Measurements from ENCODE around the gene OR14I1. TPM values are rescaled to one million over a fixed set of nuclear protein-coding genes. Genes with fewer than 3 reads are reported as not detected.
"Not testable (repeated sequence)": the region's sequence is repeated elsewhere in the genome, so short reads cannot be mapped to it uniquely, and the experiment has no call there.

OR14I1 gene
- total RNA-seq, 1 experiment from 2014 or later, result not detected

- no peaks in the 10 kb centered on the region for H3K36me3 Mint-ChIP-seq (ENCODE audit: insufficient read depth, unreplicated experiment)
- Histone ChIP-seq H3K27me3 (replicated peaks; ENCODE audit: control insufficient read depth, insufficient read depth, low read length) (no peaks in the 10 kb centered on the region), H3K4me3 (ENCODE audit: low read depth, low read length) (no peak overlapping the region), H3K9me3 (no peaks in the 10 kb centered on the region; the same call in 1 of the 2 replicates), H3K36me3 (ENCODE audit: control insufficient read depth, insufficient read depth, low read length) (no peaks in the 10 kb centered on the region), H3K4me1 (no peaks in the 10 kb centered on the region)
- H3K27me3 Mint-ChIP-seq (ENCODE audit: insufficient read depth, unreplicated experiment), result no peaks in the 10 kb centered on the region
- TF ChIP-seq CTCF (IDR thresholded peaks at IDR 0.05; ENCODE audit: insufficient read depth in 1 of 2, low read depth in 1 of 2, low read length in 1 of 2, severe bottlenecking in 1 of 2, unreplicated experiment in 1 of 2), result no peak
- H3K27ac Mint-ChIP-seq (ENCODE audit: unreplicated experiment), result no peak overlapping the region
- intact Hi-C loops (cut with micrococcal nuclease; ENCODE audit: unreplicated experiment), result no loop called here
- BruUV-seq (replicated peaks), result no TSS peak
- no peaks in the 10 kb centered on the region for H3K4me1 Mint-ChIP-seq (ENCODE audit: low read depth, unreplicated experiment)
- H3K9me3 Mint-ChIP-seq (ENCODE audit: unreplicated experiment), result peaks cover 10% of the 10 kb centered on the region
- no peak overlapping the region for H3K4me3 Mint-ChIP-seq (ENCODE audit: unreplicated experiment)
- ChIA-PET CTCF (no interaction called here), POLR2A (no interaction called here)
- DNase-seq, result no peak
Measured at GRCh38 chr1:248670003-248670402, 32.6 kb downstream of the OR14I1 start.

DNA sequence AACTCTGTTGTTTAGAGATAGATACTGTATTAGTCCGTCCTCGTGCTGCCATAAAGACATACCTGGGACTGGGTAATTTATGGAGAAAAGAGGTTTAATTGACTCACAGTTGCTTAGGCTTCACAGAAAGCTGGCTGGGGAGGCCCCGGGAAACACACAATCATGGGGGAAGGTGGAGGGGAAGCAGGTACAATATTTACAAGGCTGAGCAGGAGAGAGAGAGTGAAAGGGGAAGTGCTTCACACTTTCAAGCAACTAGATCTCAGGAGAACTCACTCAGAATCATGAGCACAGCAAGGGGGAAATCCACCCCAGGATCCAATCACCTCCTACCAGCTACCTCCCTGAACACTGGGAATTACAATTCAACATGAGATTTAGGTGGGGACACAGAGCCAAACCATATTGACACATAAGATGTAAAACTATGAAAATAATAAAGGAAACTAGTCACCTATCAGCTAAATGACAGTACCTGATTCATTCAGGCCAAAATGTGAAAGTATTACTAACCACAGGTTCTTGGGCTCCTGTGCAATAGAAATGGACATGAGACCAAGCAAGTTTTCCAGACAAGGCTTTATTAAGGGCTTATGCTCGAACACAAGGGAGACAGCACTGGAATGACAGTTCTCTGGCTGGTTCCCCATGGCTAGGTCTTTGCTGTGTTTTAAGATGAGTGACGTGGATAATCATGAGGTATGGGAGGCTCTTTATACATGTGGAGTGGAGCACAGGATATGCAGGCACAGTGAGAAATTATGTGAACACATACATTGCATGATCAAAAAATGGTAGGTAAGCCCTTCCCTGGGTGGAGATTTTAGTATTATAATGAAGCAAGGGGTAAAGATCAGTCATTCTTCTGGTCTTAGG, 38.9 kb downstream of the OR14I1 start:
- H3K36me3 Mint-ChIP-seq (ENCODE audit: insufficient read depth, unreplicated experiment); CTCF ChIA-PET; BruUV-seq (replicated peaks); POLR2A ChIA-PET; H3K36me3 ChIP-seq (ENCODE audit: control insufficient read depth, insufficient read depth, low read length); H3K4me3 Mint-ChIP-seq (ENCODE audit: unreplicated experiment); H3K27ac Mint-ChIP-seq (ENCODE audit: unreplicated experiment); H3K27me3 ChIP-seq (replicated peaks; ENCODE audit: control insufficient read depth, insufficient read depth, low read length); H3K4me3 ChIP-seq (ENCODE audit: low read depth, low read length); H3K9me3 ChIP-seq; DNase-seq; H3K4me1 ChIP-seq; H3K4me1 Mint-ChIP-seq (ENCODE audit: low read depth, unreplicated experiment); intact Hi-C loops (cut with micrococcal nuclease; ENCODE audit: unreplicated experiment); H3K27me3 Mint-ChIP-seq (ENCODE audit: insufficient read depth, unreplicated experiment); H3K9me3 Mint-ChIP-seq (ENCODE audit: unreplicated experiment): not testable (repeated sequence)

DNA sequence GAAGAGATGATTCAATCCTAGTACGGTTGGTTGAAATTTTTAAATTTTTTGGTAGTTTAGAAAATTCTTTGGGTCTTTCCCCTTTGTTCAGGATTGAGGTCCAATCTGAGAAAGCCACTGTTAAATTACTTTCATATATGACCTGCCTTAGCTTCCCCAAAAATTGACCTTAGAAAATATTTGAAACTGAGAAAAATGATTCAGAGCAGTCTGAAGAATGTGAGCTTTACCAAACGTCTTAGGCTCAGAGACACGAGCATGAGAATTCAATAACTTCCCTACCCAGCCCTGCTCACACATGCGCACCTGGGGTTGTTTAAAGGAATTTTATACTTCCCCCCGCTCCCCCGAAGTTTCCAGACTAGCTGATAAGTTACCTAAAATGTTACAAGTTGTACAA, 45.8 kb downstream of the OR14I1 start:
- H3K4me1 ChIP-seq; H3K27me3 Mint-ChIP-seq (ENCODE audit: insufficient read depth, unreplicated experiment); H3K4me3 ChIP-seq (ENCODE audit: low read depth, low read length); H3K27me3 ChIP-seq (replicated peaks; ENCODE audit: control insufficient read depth, insufficient read depth, low read length); H3K4me3 Mint-ChIP-seq (ENCODE audit: unreplicated experiment); BruUV-seq (replicated peaks); intact Hi-C loops (cut with micrococcal nuclease; ENCODE audit: unreplicated experiment); H3K36me3 Mint-ChIP-seq (ENCODE audit: insufficient read depth, unreplicated experiment); H3K9me3 ChIP-seq; H3K4me1 Mint-ChIP-seq (ENCODE audit: low read depth, unreplicated experiment); DNase-seq; CTCF ChIA-PET; H3K27ac Mint-ChIP-seq (ENCODE audit: unreplicated experiment); H3K9me3 Mint-ChIP-seq (ENCODE audit: unreplicated experiment); H3K36me3 ChIP-seq (ENCODE audit: control insufficient read depth, insufficient read depth, low read length); POLR2A ChIA-PET: not testable (repeated sequence)

DNA sequence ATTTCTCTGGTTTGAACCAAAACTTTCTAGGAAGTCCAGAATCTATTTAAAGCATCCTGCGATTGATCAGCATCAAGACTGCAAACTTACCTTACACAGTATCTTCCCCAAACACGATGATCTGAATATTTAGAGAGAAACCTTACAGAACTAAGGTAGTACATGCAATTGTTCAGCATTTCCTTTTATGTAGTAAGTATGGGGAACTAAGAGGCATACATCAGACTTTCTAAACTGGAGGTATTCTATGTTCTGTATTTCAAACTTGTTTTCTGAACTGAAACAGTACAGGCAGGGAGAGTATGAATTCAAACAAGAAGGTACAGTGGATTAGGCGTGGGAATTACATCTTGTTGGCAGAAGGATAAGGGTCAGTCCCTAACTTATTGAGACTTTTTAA, 47.2 kb downstream of the OR14I1 start, which contains the start of gene OR2T27:
Gene OR2T27 (minus strand): TSS at position 175 of the 400 bp plus-strand sequence. CDS start 4,644 bp downstream, outside the sequence.
- H3K4me3 ChIP-seq (ENCODE audit: low read depth, low read length); H3K27ac Mint-ChIP-seq (ENCODE audit: unreplicated experiment); H3K9me3 Mint-ChIP-seq (ENCODE audit: unreplicated experiment); BruUV-seq (replicated peaks); H3K4me1 Mint-ChIP-seq (ENCODE audit: low read depth, unreplicated experiment); H3K36me3 ChIP-seq (ENCODE audit: control insufficient read depth, insufficient read depth, low read length); H3K36me3 Mint-ChIP-seq (ENCODE audit: insufficient read depth, unreplicated experiment); intact Hi-C loops (cut with micrococcal nuclease; ENCODE audit: unreplicated experiment); H3K4me1 ChIP-seq; POLR2A ChIA-PET; CTCF ChIA-PET; H3K4me3 Mint-ChIP-seq (ENCODE audit: unreplicated experiment); H3K9me3 ChIP-seq; H3K27me3 Mint-ChIP-seq (ENCODE audit: insufficient read depth, unreplicated experiment); H3K27me3 ChIP-seq (replicated peaks; ENCODE audit: control insufficient read depth, insufficient read depth, low read length); DNase-seq: not testable (repeated sequence)

Other genes starting within 250 kb of the OR14I1 start
- not detected in 2 replicates for gene OR2T3, start 229.4 kb downstream of the OR14I1 start, total RNA-seq (2022)
- gene OR2T5, start 214.2 kb downstream of the OR14I1 start, total RNA-seq (2022), result not detected in 2 replicates
- gene OR2G6, start 194.7 kb downstream of the OR14I1 start, total RNA-seq (2022), result not detected in 2 replicates
- not detected in 2 replicates for gene OR2T29, start 140.0 kb downstream of the OR14I1 start, total RNA-seq (2022)
- gene OR2T34, start 128.0 kb downstream of the OR14I1 start, total RNA-seq (2022), result not detected in 2 replicates
- not detected in 2 replicates for gene OR2T10, start 105.1 kb downstream of the OR14I1 start, total RNA-seq (2022)
- gene OR2T11, start 67.7 kb downstream of the OR14I1 start, total RNA-seq (2022), result not detected in 2 replicates
- not detected in 2 replicates for gene OR2T35, start 57.5 kb downstream of the OR14I1 start, total RNA-seq (2022)
- gene OR2T27, start 47.2 kb downstream of the OR14I1 start, total RNA-seq (2022), result not detected in 2 replicates
- not detected in 2 replicates for gene LYPD8, start 53.0 kb upstream of the OR14I1 start, total RNA-seq (2022)
- 21.3 and 22.4 TPM in 2 replicates for gene SH3BP5L, start 123.1 kb upstream of the OR14I1 start, total RNA-seq (2022)
- 27.3 and 29.1 TPM in 2 replicates for gene ZNF672, start 135.5 kb upstream of the OR14I1 start, total RNA-seq (2022)
- gene ZNF692, start 156.3 kb upstream of the OR14I1 start, total RNA-seq (2022), result 48.5 and 58.4 TPM in 2 replicates
- gene PGBD2, start 203.5 kb upstream of the OR14I1 start, total RNA-seq (2022), result 6.7 and 7.0 TPM in 2 replicates

Measured in Caco-2 (cell line).